GDM1 (cell line): ENCODE measurements around the gene MRPS23.

ENCODE experiments used
- DNase-seq: peaks from one replicate; lab custom pipeline; 2025; lab: John Stamatoyannopoulos, UW

MRPS23 gene

DNA sequence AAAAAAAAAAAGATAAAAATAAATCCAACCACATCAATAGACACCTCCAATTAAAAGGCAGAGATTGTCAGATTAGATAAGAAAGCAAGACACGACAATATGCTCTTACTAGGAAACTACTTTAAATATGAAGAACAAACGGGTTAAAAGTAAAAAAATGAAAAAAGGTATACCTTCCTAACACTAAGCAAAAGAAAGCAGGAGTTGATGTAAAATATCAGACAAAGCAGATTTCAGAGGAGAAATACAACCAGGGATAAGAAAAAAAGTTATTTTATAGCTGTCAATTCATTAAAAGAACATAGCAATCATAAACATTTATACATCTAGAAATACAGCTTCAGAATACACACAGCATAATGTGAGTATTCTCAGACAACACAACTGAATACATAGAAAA lies 55.0 kb downstream of the MRPS23 start:
- no peak for DNase-seq

DNA sequence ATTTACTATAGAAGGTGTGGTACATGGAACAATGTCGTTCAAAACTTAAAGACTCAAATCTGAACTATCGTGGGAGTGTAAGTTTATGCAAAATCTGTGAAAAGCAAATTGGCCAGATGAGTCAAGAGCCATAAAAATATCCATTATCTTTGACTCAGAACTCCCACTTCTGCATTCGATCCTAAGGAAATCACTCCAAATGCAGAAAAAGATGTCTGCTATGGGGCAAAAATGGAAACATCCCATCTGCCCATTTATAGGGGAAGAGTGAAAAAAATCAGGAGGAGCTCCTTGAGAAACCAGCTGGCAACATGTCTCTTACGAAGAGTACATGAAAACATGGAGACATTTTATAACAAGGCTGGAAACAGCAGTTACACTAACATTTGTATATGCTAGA lies 61.1 kb downstream of the MRPS23 start:
- DNase-seq = no peak

DNA sequence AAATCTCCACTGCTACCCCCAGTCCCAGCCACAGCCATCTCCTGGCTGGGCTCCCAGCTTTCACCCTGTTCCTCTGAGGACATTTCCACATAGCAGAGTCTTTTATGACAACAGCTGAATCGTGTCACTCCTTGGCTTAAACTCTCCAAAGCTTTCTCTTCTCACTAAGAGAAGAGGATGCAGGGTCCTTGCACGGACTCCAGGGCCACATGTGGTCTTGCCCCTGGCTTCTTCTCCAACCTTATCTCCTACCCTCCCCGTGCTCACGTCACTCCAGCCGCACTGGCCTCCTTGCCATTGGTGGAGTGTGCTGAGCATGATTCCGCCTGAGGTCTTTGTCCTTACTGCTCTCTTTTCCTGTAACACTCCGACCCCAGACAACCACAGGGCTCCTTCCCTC lies 64.8 kb downstream of the MRPS23 start:
- no peak for DNase-seq
